ENCODE results near the gene EIF2B2.
A peak's percentile ranks its signal among the peaks of the same experiment; 100 is the strongest.

EIF2B2 gene

DNA sequence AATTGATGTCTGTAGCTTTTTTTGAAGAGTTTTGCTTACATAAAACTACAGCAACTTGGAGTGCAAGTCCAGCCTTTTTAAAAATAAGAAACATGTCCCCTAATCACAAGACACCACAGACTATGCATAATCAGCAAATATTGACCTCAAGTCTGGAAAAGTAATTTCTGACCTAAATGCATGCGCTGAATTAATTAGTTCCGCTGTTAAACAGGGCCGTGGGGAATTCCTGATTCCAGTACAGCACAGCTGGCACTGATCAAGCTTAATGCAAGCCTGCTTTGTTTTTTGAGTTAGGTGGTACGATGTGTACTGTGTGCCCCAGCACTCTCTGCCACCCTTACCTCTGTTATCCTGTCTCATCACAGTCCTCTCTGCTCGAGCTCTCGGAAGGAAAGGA is 39.3 kb downstream of the EIF2B2 start:
- H3K79me2 ChIP-seq (ENCODE audit: control insufficient read depth, insufficient read depth, low read length, unreplicated experiment): peaks cover 36% of the 10 kb centered on the region
- no peaks in the 10 kb centered on the region for H3K27me3 ChIP-seq (ENCODE audit: insufficient read depth, low read length)
- H3K4me3 ChIP-seq (ENCODE audit: low read depth, low read length): no peak overlapping the region
- H3K27ac ChIP-seq (ENCODE audit: low read depth, low read length): peak overlapping the region; percentile 5; the same call in 1 of the 2 replicates
- H3K4me1 ChIP-seq (ENCODE audit: control insufficient read depth, insufficient read depth, low read length, unreplicated experiment): peaks cover 44% of the 10 kb centered on the region
- H2AFZ ChIP-seq (ENCODE audit: low read length, unreplicated experiment): no peak overlapping the region
- H3K36me3 ChIP-seq (ENCODE audit: insufficient read depth, low read length): peaks cover 18% of the 10 kb centered on the region

GRCh38 chr14:75044322-75044721 is 41.6 kb downstream of the EIF2B2 start:
- H3K4me1 ChIP-seq (ENCODE audit: control insufficient read depth, insufficient read depth, low read length, unreplicated experiment): peaks cover 54% of the 10 kb centered on the region
- peak overlapping the region; percentile 11; the same call in 1 of the 2 replicates for H3K27ac ChIP-seq (ENCODE audit: low read depth, low read length)
- H3K4me3 ChIP-seq (ENCODE audit: low read depth, low read length): peak overlapping the region; percentile 13; the same call in 1 of the 2 replicates
- peaks cover 30% of the 10 kb centered on the region for H3K36me3 ChIP-seq (ENCODE audit: insufficient read depth, low read length)
- H3K79me2 ChIP-seq (ENCODE audit: control insufficient read depth, insufficient read depth, low read length, unreplicated experiment): peaks cover 58% of the 10 kb centered on the region
- H2AFZ ChIP-seq (ENCODE audit: low read length, unreplicated experiment): no peak overlapping the region
- H3K27me3 ChIP-seq (ENCODE audit: insufficient read depth, low read length): no peaks in the 10 kb centered on the region

DNA sequence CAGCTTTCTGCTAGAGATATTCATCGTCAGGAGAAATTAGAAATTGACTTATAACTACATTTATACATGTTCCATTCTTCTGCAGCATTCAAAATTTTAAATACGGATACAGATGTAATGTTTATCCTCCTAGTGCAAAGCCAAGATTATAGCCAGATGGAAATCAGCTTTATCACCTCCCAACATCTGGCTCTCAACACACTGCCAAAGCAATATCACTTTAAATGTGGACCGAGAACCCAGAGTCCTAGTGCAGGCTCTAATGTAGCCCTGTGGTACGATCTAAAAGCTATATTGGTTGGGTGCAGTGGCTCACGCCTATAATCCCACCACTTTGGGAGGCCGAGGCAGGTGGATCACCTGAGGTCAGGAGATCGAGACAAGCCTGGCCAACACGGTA is 42.0 kb downstream of the EIF2B2 start:
- Histone ChIP-seq H3K79me2 (ENCODE audit: control insufficient read depth, insufficient read depth, low read length, unreplicated experiment) (peaks cover 62% of the 10 kb centered on the region), H3K27ac (ENCODE audit: low read depth, low read length) (peak overlapping the region; percentile 11; the same call in 1 of the 2 replicates), H2AFZ (ENCODE audit: low read length, unreplicated experiment) (no peak overlapping the region), H3K27me3 (ENCODE audit: insufficient read depth, low read length) (no peaks in the 10 kb centered on the region), H3K4me1 (ENCODE audit: control insufficient read depth, insufficient read depth, low read length, unreplicated experiment) (peaks cover 59% of the 10 kb centered on the region), H3K4me3 (ENCODE audit: low read depth, low read length) (peak overlapping the region; percentile 13; the same call in 1 of the 2 replicates), H3K36me3 (ENCODE audit: insufficient read depth, low read length) (peaks cover 30% of the 10 kb centered on the region)

- H3K27me3 ChIP-seq (ENCODE audit: insufficient read depth, low read length): no peaks in the 10 kb centered on the region
- H2AFZ ChIP-seq (ENCODE audit: low read length, unreplicated experiment): no peak overlapping the region
- H3K36me3 ChIP-seq (ENCODE audit: insufficient read depth, low read length): peaks cover 27% of the 10 kb centered on the region
- peaks cover 63% of the 10 kb centered on the region for H3K4me1 ChIP-seq (ENCODE audit: control insufficient read depth, insufficient read depth, low read length, unreplicated experiment)
- H3K27ac ChIP-seq (ENCODE audit: low read depth, low read length): peak overlapping the region; percentile 0; the same call in 1 of the 2 replicates
- H3K79me2 ChIP-seq (ENCODE audit: control insufficient read depth, insufficient read depth, low read length, unreplicated experiment): peaks cover 67% of the 10 kb centered on the region
- H3K4me3 ChIP-seq (ENCODE audit: low read depth, low read length): no peak overlapping the region
Observed at GRCh38 chr14:75046275-75046674, 43.6 kb downstream of the EIF2B2 start.

DNA sequence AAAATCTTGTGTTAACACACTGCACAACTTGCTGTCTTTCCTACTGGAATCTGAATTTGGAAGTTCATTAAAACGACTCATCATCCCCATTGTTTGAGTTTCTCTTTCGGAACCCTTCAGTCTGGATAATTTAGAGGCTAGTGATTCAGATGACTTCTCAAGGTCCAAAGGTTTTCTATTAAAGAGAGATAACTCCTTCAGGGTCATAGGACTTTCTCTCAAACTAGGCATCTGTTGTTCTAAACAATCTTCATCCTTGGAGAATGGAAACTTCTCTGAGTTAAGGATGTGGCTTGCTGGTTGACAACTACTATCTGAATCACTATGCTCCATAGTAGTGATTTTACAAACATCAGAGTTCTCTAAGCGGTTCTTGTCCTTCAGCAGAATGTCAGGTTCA is 44.2 kb downstream of the EIF2B2 start:
- Histone ChIP-seq H3K79me2 (ENCODE audit: control insufficient read depth, insufficient read depth, low read length, unreplicated experiment) (peaks cover 67% of the 10 kb centered on the region), H3K27me3 (ENCODE audit: insufficient read depth, low read length) (no peaks in the 10 kb centered on the region), H3K27ac (ENCODE audit: low read depth, low read length) (peak overlapping the region; percentile 0; the same call in 1 of the 2 replicates), H3K4me1 (ENCODE audit: control insufficient read depth, insufficient read depth, low read length, unreplicated experiment) (peaks cover 57% of the 10 kb centered on the region), H3K36me3 (ENCODE audit: insufficient read depth, low read length) (peaks cover 25% of the 10 kb centered on the region), H2AFZ (ENCODE audit: low read length, unreplicated experiment) (no peak overlapping the region), H3K4me3 (ENCODE audit: low read depth, low read length) (no peak overlapping the region)

GRCh38 chr14:75047506-75047905 is 44.8 kb downstream of the EIF2B2 start:
- H3K4me3 ChIP-seq (ENCODE audit: low read depth, low read length): no peak overlapping the region
- H3K79me2 ChIP-seq (ENCODE audit: control insufficient read depth, insufficient read depth, low read length, unreplicated experiment): peaks cover 67% of the 10 kb centered on the region
- no peaks in the 10 kb centered on the region for H3K27me3 ChIP-seq (ENCODE audit: insufficient read depth, low read length)

DNA sequence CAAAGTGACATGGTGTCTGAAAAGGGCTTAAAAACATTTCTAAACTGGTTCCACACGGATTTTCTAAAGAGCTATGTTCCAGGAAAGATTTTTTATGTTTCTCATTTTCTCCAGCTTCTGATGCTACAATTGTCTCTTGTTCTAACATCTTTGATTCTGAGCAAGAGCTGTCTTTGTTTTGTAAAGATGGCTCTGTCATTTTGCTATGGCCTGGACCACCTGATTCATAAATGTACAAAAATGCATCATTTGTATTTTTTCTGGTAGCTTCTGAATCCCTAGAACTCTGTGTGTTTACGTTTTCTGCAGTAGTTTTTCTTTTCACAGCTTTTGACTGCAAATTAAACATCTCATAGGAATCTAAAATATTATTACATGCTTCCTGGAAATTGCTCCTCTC is 45.4 kb downstream of the EIF2B2 start:
- Histone ChIP-seq H2AFZ (ENCODE audit: low read length, unreplicated experiment) (no peak overlapping the region), H3K4me1 (ENCODE audit: control insufficient read depth, insufficient read depth, low read length, unreplicated experiment) (peaks cover 50% of the 10 kb centered on the region), H3K79me2 (ENCODE audit: control insufficient read depth, insufficient read depth, low read length, unreplicated experiment) (peaks cover 65% of the 10 kb centered on the region), H3K27ac (ENCODE audit: low read depth, low read length) (no peak overlapping the region), H3K4me3 (ENCODE audit: low read depth, low read length) (no peak overlapping the region), H3K27me3 (ENCODE audit: insufficient read depth, low read length) (no peaks in the 10 kb centered on the region), H3K36me3 (ENCODE audit: insufficient read depth, low read length) (peaks cover 24% of the 10 kb centered on the region)

More at GRCh38 chr14:75047506-75047905, 44.8 kb downstream of the EIF2B2 start:
- Histone ChIP-seq H3K4me1 (ENCODE audit: control insufficient read depth, insufficient read depth, low read length, unreplicated experiment) (peaks cover 51% of the 10 kb centered on the region), H2AFZ (ENCODE audit: low read length, unreplicated experiment) (no peak overlapping the region), H3K27ac (ENCODE audit: low read depth, low read length) (no peak overlapping the region), H3K36me3 (ENCODE audit: insufficient read depth, low read length) (peaks cover 24% of the 10 kb centered on the region)

DNA sequence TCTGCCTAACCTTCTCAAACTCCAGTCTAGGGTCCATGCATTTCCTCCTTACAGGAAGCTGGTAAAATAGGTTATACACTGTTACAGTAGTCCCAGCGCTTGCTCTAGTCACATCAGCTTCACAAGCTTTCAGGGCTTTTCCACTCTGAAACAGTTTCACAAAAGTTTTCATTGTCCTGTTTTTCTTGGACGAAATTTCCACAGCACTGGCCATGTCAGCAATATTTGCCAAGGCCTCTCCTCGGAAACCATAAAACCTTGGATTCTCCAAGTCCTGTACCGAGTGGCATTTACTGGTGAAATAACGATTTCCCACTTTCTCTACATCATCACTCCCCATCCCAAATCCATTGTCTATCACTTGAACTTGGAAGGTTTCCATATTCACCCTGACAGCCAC is 46.4 kb downstream of the EIF2B2 start:
- peaks cover 54% of the 10 kb centered on the region for H3K79me2 ChIP-seq (ENCODE audit: control insufficient read depth, insufficient read depth, low read length, unreplicated experiment)
- peak overlapping the region; percentile 82 for H3K27ac ChIP-seq (ENCODE audit: low read depth, low read length)

DNA sequence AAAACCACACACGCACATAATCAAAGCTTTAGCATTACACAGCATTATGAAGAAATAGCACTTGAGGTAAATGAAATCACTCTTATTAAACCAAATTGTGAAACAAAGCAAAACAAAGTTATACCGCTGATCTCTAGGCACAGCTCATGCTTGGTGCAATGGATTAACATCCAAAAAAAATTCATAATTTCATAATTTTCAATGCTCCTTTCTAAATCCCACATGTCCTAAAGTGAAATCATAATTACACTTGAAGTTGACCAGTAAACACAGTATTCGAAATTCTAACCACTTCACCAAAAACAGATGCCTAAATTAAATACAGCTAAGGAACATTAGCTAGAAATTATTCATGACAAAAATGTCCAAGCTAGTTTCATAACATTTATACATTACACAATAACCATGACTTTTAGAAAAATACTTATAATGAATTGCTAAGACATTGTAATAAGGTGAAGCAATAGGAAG is 47.0 kb downstream of the EIF2B2 start:
- peaks cover 22% of the 10 kb centered on the region for H3K36me3 ChIP-seq (ENCODE audit: insufficient read depth, low read length)
- no peak overlapping the region for H2AFZ ChIP-seq (ENCODE audit: low read length, unreplicated experiment)
- peaks cover 49% of the 10 kb centered on the region for H3K79me2 ChIP-seq (ENCODE audit: control insufficient read depth, insufficient read depth, low read length, unreplicated experiment)
- H3K4me3 ChIP-seq (ENCODE audit: low read depth, low read length): peak overlapping the region; percentile 84
- peaks cover 50% of the 10 kb centered on the region for H3K4me1 ChIP-seq (ENCODE audit: control insufficient read depth, insufficient read depth, low read length, unreplicated experiment)
- no peaks in the 10 kb centered on the region for H3K27me3 ChIP-seq (ENCODE audit: insufficient read depth, low read length)
- peak overlapping the region; percentile 82 for H3K27ac ChIP-seq (ENCODE audit: low read depth, low read length)

More for the DNA sequence above, 46.4 kb downstream of the EIF2B2 start:
- no peaks in the 10 kb centered on the region for H3K27me3 ChIP-seq (ENCODE audit: insufficient read depth, low read length)
- H3K4me3 ChIP-seq (ENCODE audit: low read depth, low read length): peak overlapping the region; percentile 84
- H3K36me3 ChIP-seq (ENCODE audit: insufficient read depth, low read length): peaks cover 22% of the 10 kb centered on the region
- H3K4me1 ChIP-seq (ENCODE audit: control insufficient read depth, insufficient read depth, low read length, unreplicated experiment): peaks cover 52% of the 10 kb centered on the region
- H2AFZ ChIP-seq (ENCODE audit: low read length, unreplicated experiment): no peak overlapping the region

- H3K4me1 ChIP-seq (ENCODE audit: control insufficient read depth, insufficient read depth, low read length, unreplicated experiment): peaks cover 51% of the 10 kb centered on the region
- H3K27ac ChIP-seq (ENCODE audit: low read depth, low read length): peak within 1 kb of the TSS; percentile 82
- peak within 1 kb of the TSS; percentile 84 for H3K4me3 ChIP-seq (ENCODE audit: low read depth, low read length)
Observed at GRCh38 chr14:75050852-75051555, 48.3 kb downstream of the EIF2B2 start, which contains the start of gene MLH3. Gene MLH3, minus strand, starts transcription at chr14:75051467. Its CDS starts 1,812 bp downstream, at chr14:75049655.

DNA sequence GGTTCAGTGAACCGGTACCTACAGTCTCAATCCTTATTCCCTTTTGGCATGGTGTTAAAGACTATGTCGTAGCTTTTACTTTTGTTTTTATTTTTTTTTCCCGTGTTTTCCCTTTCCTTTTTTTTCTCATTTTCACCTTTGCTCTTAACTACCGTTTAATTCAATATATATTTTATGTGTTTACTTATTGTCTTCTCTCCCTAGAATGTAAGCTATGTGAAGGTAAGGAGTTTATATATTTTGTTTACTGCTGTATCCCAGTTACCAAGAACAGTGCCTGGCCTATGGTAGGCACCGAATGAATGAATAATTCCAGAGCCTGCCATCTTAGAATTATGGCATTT is 48.8 kb downstream of the EIF2B2 start:
- Histone ChIP-seq H2AFZ (ENCODE audit: low read length, unreplicated experiment) (peak overlapping the region; percentile 92), H3K4me3 (ENCODE audit: low read depth, low read length) (peak overlapping the region; percentile 84)

More at GRCh38 chr14:75050852-75051555, 48.3 kb downstream of the EIF2B2 start, which contains the start of gene MLH3:
- peak within 1 kb of the TSS; percentile 92 for H2AFZ ChIP-seq (ENCODE audit: low read length, unreplicated experiment)
- peaks cover 22% of the 10 kb centered on the region for H3K36me3 ChIP-seq (ENCODE audit: insufficient read depth, low read length)
- H3K79me2 ChIP-seq (ENCODE audit: control insufficient read depth, insufficient read depth, low read length, unreplicated experiment): peaks cover 42% of the 10 kb centered on the region
- H3K27me3 ChIP-seq (ENCODE audit: insufficient read depth, low read length): no peaks in the 10 kb centered on the region

More for the DNA sequence above, 48.8 kb downstream of the EIF2B2 start:
- peaks cover 25% of the 10 kb centered on the region for H3K36me3 ChIP-seq (ENCODE audit: insufficient read depth, low read length)
- H3K4me1 ChIP-seq (ENCODE audit: control insufficient read depth, insufficient read depth, low read length, unreplicated experiment): peaks cover 47% of the 10 kb centered on the region
- peak overlapping the region; percentile 82; the same call in 1 of the 2 replicates for H3K27ac ChIP-seq (ENCODE audit: low read depth, low read length)
- H3K79me2 ChIP-seq (ENCODE audit: control insufficient read depth, insufficient read depth, low read length, unreplicated experiment): peaks cover 39% of the 10 kb centered on the region
- H3K27me3 ChIP-seq (ENCODE audit: insufficient read depth, low read length): no peaks in the 10 kb centered on the region

All from ACC112 (cell line).